GM13977 (cell line): Measurements from ENCODE around the gene RSU1.

Source experiments
- DNase-seq: peaks from one replicate; pipeline ENCODE4 v3.0.0; 2012; ENCODE audit warnings: low spot score
- in situ Hi-C: fragments of 300-500 bp; cut with MboI; formaldehyde crosslinking; loops from one replicate; pipeline ENCODE4 v1.12.0; 2022; ENCODE audit warnings: low sequenced_read_pairs, low pct_unique_long_range_greater_than_20kb, mixed read lengths, inconsistent platforms; ENCODE audit not compliant: unreplicated experiment
- TF ChIP-seq, protein P1 (sequence below): IDR thresholded peaks from 2 replicates; pipeline ENCODE4 v1.5.1; 2012; ENCODE audit warnings: mild to moderate bottlenecking, control low read depth; ENCODE audit not compliant: insufficient read depth; ENCODE audit errors: extremely low read depth, missing control alignments

Gene RSU1

DNA sequence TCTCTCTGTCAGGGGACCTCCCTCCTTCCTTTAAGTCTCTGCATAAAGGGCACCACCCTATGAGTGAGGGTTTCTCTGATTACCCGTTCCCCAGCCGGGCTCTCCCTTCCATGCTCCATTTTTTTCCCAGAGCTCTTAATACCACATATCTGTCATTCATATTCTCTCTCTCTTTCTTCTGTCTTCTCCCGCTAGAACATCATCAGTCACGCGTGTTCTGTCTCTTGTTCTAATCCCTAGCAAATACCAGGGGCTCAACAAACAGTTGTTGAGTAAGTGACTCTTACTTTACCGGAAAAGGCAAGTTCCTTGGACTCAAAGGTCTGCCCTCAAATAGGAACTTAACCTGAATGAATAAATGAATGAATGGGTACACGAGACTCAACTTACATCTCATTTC is 68.5 kb downstream of the RSU1 start:
- no peak for DNase-seq
- TF ChIP-seq, protein P1, sequence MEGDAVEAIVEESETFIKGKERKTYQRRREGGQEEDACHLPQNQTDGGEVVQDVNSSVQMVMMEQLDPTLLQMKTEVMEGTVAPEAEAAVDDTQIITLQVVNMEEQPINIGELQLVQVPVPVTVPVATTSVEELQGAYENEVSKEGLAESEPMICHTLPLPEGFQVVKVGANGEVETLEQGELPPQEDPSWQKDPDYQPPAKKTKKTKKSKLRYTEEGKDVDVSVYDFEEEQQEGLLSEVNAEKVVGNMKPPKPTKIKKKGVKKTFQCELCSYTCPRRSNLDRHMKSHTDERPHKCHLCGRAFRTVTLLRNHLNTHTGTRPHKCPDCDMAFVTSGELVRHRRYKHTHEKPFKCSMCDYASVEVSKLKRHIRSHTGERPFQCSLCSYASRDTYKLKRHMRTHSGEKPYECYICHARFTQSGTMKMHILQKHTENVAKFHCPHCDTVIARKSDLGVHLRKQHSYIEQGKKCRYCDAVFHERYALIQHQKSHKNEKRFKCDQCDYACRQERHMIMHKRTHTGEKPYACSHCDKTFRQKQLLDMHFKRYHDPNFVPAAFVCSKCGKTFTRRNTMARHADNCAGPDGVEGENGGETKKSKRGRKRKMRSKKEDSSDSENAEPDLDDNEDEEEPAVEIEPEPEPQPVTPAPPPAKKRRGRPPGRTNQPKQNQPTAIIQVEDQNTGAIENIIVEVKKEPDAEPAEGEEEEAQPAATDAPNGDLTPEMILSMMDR: no peak
- in situ Hi-C loops: no loop called here

DNA sequence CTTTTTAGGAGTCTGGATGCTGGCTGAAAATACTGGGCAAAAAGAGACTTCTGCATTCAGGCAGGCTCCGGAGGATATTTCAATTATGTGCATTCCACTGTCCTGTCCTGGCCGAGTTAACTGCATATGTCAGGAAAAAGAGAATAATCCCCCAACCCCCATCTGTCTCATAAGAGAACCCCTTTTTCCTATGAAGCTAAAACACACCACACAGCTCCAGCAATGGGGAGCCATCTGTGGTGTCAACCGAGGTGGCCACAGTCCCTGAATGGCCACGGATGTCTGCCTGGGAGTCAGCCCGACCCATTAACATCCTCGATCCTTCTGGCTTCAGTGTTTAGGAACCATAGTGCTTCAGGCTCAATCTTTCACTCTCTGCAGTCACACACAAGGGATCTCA is 70.4 kb downstream of the RSU1 start:
- in situ Hi-C loops: no loop called here
- no peak for DNase-seq
- TF ChIP-seq, protein P1: no peak

DNA sequence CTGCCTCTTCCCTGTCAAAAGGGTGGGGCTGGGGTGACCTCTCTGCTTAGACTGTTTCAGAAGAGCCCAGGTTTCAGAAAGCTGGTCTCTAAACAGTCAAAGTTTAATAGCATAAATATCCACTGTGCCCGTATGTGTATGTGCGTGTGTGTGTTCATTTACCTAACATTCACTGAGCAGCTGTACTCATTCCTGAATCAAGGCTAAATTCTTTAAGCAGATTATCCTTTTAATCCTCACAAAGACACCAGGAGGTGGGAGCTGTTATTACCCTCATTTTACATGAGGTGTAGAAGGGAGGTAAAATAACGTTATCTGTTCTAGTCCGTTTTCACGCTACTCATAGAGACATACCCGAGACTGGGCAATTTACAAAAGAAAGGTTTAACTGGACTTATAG is 72.2 kb downstream of the RSU1 start:
- no peak for DNase-seq
- TF ChIP-seq, protein P1: no peak
- in situ Hi-C loops: no loop called here

DNA sequence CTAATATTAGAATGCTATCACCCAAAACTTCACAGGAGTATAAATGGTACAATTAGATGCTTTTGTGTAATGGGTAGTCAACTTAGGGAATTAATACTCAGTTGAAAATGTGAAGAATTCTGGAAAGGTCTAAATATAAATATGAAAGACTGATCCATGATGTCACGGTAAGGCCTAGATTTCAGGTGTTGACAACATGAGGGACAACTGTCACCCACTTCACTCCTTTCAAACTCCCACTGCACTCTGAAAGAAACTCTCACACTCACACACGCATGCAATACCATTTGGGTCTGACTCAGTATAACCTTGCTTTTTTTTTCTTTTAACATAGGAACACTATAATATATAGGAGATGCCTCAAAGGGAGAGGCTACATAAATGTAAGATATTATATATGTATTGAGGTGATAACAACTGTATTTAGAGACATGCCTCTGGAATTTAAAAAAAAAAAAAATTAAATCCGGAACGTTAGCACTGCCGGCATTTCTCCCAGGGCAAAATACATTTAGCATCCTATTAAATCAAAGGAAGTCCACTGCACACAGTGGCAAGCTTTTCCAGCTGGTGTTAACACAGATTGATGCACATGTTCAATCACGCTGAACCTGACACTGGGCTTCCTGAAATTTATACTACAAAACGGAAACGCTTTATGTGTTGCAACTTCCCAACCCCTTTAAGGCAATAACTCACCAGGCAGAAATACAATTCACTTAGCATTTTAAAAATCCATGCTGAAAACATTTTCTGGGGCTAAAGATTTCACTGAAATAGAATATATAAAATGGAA is 74.9 kb downstream of the RSU1 start:
- in situ Hi-C loops: no loop called here
- DNase-seq: no peak
- TF ChIP-seq, protein P1: no peak

DNA sequence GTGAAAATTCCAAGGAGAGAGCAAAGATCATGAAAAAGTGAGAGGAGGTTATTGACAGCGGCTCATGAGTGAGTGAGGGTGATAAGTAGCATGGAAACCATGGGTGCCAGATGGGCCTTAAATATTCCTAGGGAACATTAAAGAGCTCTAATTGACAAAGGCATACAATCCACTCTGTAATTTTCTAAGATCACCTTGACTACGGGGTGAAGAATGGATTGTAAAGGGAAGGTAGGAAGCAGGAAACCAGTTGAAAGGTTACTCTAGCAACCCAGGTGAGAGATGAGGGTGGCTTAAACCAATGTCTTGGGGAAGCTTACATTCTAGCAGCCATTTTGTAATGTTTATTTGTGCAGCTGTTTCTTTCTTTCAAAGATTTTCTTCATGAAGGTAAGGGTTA is 75.7 kb downstream of the RSU1 start:
- TF ChIP-seq, protein P1: no peak
- in situ Hi-C loops: no loop called here
- DNase-seq: no peak

DNA sequence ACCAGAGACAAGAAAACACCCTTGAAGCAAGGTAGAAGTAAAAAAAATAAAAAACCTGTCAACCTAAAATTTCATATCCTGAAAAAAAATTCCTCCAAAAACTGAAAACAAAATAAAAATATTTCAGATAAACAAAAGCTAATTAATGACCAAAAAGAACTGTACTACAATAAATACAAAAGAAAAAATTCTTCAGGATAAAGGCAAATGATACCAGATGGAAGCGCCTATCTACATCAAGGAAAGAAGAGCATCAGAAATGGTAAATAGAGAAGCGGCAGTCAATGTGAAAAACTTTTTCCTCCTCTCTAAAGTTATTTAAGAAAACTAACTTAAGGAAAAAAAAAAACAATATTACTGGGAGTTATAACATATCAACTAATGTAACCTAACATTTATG is 79.8 kb downstream of the RSU1 start:
- TF ChIP-seq, protein P1: no peak
- DNase-seq: no peak
- in situ Hi-C loops: no loop called here

DNA sequence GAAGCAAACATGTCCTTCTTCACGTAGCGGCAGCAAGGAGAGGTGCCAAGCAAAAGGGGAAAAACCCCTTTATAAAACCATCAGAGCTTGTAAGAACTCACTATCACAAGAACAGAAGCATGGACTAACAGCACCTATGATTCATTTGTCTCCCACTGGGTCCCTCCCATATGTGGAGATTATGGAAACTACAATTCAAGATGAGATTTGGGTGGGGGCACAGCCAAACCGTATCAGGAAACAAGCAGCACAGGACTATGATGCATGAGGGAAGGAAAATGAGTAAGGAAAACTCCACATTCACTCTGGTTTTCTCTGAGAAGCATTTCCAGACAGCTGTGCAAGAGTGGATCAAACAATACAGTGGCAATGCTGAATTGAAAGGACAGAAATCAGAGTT is 81.6 kb downstream of the RSU1 start:
- DNase-seq: no peak
- TF ChIP-seq, protein P1: no peak
- in situ Hi-C loops: no loop called here
